Parathyroid adenoma (tissue), 2 donors: Measurements from ENCODE around the gene OR4D9.

ENCODE experiments used
- H2AFZ ChIP-seq: fragments of 300-600 bp; sonication (generic); one replicate; pipeline ENCODE4 v1.7.0; 2017; ENCODE audit warnings: antibody characterized with exemption, mild to moderate bottlenecking
- H3K27ac ChIP-seq: fragments of 300-600 bp; sonication (generic); one replicate; pipeline ENCODE4 v1.7.0; 2017
- H3K27me3 ChIP-seq: fragments of 300-600 bp; sonication (generic); one replicate; pipeline ENCODE4 v1.7.0; 2017; ENCODE audit warnings: low read length; ENCODE audit not compliant: control insufficient read depth, insufficient read depth
- H3K36me3 ChIP-seq: fragments of 300-600 bp; sonication (generic); one replicate; pipeline ENCODE4 v1.7.0; 2017; ENCODE audit warnings: low read length; ENCODE audit not compliant: control insufficient read depth, insufficient read depth
- H3K4me1 ChIP-seq: fragments of 300-600 bp; sonication (generic); one replicate; pipeline ENCODE4 v1.7.0; 2017; ENCODE audit warnings: control low read depth
- H3K4me2 ChIP-seq: fragments of 300-600 bp; sonication (generic); one replicate; pipeline ENCODE4 v1.7.0; 2017; ENCODE audit warnings: low read length
- H3K4me3 ChIP-seq: fragments of 300-600 bp; sonication (generic); one replicate; pipeline ENCODE4 v1.7.0; 2017; ENCODE audit warnings: low read depth, low read length
- H3K79me2 ChIP-seq: fragments of 300-600 bp; sonication (generic); one replicate; pipeline ENCODE4 v1.7.0; 2017; ENCODE audit warnings: control low read depth
- H3K9ac ChIP-seq: fragments of 300-600 bp; sonication (generic); one replicate; pipeline ENCODE4 v1.7.0; 2017; ENCODE audit warnings: mild to moderate bottlenecking
- H3K9me3 ChIP-seq: fragments of 300-600 bp; sonication (generic); one replicate; pipeline ENCODE4 v1.7.0; 2017; ENCODE audit warnings: low read length; ENCODE audit not compliant: control insufficient read depth
- TF ChIP-seq, protein P1 (sequence below): fragments of 300-600 bp; sonication (generic); IDR thresholded peaks from one replicate; pipeline ENCODE4 v1.7.0; 2017; ENCODE audit warnings: antibody characterized with exemption, mild to moderate bottlenecking
- donor health status: primary hyperparathyroidism.

OR4D9 gene

DNA sequence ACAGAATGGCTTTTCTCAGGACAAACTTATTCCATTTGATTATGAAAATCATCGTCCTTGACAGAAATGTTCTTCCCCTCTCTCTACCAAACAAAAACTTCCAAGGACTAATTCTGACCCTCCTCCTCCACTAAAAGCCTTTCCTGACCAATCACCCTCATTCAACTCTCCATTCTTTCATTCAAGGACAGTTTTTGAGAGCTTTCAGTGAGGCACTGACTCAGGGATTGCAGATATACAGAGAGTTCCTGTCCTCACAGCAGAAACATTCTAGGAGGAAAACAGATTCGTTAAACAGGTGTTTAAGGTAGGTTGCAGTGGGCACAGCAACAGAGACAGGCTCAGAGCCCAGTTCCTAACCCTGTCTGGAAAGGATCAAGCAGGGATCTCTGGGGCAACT lies 41.5 kb downstream of the OR4D9 start:
- Histone ChIP-seq H3K9ac (no peak overlapping the region), H3K4me1 (no peaks in the 10 kb centered on the region), H3K27me3 (no peaks in the 10 kb centered on the region), H3K36me3 (no peaks in the 10 kb centered on the region), H3K4me2 (no peak overlapping the region), H3K79me2 (no peaks in the 10 kb centered on the region), H3K4me3 (no peak overlapping the region), H3K9me3 (no peaks in the 10 kb centered on the region), H3K27ac (no peak overlapping the region), H2AFZ (no peak overlapping the region)
- TF ChIP-seq, protein P1, sequence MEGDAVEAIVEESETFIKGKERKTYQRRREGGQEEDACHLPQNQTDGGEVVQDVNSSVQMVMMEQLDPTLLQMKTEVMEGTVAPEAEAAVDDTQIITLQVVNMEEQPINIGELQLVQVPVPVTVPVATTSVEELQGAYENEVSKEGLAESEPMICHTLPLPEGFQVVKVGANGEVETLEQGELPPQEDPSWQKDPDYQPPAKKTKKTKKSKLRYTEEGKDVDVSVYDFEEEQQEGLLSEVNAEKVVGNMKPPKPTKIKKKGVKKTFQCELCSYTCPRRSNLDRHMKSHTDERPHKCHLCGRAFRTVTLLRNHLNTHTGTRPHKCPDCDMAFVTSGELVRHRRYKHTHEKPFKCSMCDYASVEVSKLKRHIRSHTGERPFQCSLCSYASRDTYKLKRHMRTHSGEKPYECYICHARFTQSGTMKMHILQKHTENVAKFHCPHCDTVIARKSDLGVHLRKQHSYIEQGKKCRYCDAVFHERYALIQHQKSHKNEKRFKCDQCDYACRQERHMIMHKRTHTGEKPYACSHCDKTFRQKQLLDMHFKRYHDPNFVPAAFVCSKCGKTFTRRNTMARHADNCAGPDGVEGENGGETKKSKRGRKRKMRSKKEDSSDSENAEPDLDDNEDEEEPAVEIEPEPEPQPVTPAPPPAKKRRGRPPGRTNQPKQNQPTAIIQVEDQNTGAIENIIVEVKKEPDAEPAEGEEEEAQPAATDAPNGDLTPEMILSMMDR = no peak

DNA sequence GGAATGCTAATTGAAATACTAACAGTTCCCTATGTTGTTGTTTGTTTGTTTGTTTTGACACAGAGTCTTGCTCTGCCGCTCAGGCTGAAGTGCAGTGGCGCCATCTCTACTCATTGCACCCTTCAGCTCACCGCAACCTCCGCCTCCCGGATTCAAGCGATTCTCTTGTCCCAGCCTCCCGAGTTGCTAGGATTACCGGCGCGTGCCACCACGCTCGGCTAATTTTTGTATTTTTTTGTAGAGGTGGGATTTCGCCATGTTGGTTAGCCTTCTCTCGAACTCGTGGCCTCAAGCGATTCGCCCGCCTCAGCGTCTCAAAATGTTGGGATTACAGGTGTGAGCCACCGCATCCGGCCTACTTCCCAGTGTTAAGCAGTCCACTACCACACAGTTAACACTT lies 42.0 kb downstream of the OR4D9 start:
- no peaks in the 10 kb centered on the region for H3K9me3 ChIP-seq
- H3K36me3 ChIP-seq = no peaks in the 10 kb centered on the region
- H3K27me3 ChIP-seq = no peaks in the 10 kb centered on the region
- TF ChIP-seq, protein P1 = no peak
- H3K9ac ChIP-seq = no peak overlapping the region
- no peak overlapping the region for H3K4me3 ChIP-seq
- H3K27ac ChIP-seq = no peak overlapping the region
- no peak overlapping the region for H2AFZ ChIP-seq
- no peaks in the 10 kb centered on the region for H3K79me2 ChIP-seq
- H3K4me1 ChIP-seq = no peaks in the 10 kb centered on the region
- no peak overlapping the region for H3K4me2 ChIP-seq

DNA sequence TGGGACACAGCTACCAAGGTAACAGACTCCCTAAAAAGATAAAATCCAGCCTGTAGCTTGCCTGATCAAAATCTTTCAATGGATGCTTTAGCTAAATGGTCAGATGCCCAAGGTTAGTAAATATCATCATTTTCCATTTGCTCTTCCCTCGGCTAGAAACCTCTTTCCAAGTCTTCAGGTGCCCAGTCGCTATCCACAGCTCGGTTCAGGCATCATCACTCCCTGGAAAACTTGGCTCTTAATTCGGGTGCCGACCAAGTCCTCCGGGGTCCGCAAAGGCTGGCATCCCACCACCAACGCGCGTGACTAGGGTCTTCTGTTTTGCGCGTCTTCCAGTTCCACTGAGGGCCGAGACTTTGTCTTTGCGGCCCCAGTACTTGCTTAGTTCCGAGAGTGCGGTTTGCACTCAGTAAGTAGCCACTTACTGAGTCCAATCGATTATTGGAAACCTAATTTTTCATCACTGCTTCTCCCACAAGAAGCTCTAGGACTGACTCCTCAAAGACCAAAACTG lies 44.3 kb downstream of the OR4D9 start:
- no peak overlapping the region for H3K27ac ChIP-seq
- H3K4me1 ChIP-seq = no peaks in the 10 kb centered on the region
- H3K79me2 ChIP-seq = no peaks in the 10 kb centered on the region
- H3K36me3 ChIP-seq = no peaks in the 10 kb centered on the region
- no peaks in the 10 kb centered on the region for H3K27me3 ChIP-seq
- no peak overlapping the region for H3K9ac ChIP-seq
- peak overlapping the region; percentile 60 for H2AFZ ChIP-seq
- TF ChIP-seq, protein P1 = no peak
- no peak overlapping the region for H3K4me2 ChIP-seq
- no peaks in the 10 kb centered on the region for H3K9me3 ChIP-seq
- no peak overlapping the region for H3K4me3 ChIP-seq

DNA sequence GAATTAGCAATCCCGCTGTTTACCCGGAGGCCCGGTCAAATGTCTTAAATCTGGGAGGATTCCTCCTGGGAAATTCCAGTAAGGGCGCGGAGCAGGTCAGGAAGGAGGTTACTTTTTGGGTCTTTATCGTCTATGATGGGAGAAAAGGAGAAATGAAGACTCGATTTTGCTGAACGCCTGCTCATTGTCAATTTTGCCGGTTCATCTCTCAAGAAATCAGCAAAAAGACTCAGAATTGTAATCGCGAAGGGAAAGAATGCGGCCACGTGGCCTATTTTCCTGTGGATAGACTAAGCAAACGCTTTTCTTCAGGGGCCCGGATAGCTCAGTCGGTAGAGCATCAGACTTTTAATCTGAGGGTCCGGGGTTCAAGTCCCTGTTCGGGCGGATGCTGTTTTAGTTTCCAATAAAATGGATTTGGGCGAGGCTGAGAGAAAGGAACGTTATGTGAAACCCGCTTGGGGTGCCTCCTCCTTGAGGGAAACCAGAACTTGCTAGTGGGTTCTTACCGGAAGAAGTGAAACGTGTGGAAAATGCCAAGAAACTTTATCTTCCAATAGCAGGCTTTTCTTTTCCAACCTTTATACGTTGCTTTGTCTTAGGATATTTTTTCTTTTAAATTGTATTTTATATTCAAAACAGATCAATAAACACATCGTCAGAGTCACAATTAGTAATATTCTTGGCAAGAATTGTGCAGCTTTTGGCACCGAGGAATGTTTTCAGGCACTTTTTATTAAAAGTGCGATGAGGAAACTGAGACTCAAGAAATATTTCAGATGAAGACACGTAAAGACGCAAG lies 45.0 kb downstream of the OR4D9 start:
- Histone ChIP-seq H3K4me2 (no peak overlapping the region), H3K4me1 (peaks cover 2% of the 10 kb centered on the region), H2AFZ (peak overlapping the region; percentile 60), H3K9ac (no peak overlapping the region), H3K36me3 (no peaks in the 10 kb centered on the region), H3K4me3 (no peak overlapping the region), H3K9me3 (no peaks in the 10 kb centered on the region), H3K27me3 (no peaks in the 10 kb centered on the region), H3K27ac (no peak overlapping the region), H3K79me2 (no peaks in the 10 kb centered on the region)
- TF ChIP-seq, protein P1 = no peak

DNA sequence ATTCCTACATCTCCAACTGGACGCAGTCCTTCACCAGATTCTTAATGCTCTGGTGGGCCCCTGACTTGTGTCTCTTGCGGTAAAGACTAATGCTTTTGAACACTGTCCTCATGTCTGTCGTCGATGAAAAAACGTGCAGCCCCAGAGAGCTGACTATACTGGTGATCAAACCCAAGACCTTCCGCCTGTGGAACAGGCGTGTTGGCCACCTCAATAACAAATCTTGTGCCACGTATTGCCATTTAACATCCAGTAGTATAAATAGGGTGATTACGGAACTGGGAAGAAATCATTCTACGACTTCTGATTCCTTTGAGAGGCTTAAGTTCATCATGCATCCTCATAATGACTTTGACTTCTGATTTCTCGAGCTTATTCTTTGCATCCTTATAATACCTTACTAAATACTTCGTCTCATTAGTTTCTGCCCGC lies 45.6 kb downstream of the OR4D9 start:
- H3K27ac ChIP-seq = no peak overlapping the region
- H3K4me2 ChIP-seq = no peak overlapping the region
- no peaks in the 10 kb centered on the region for H3K79me2 ChIP-seq
- H3K9me3 ChIP-seq = no peaks in the 10 kb centered on the region
- H3K9ac ChIP-seq = no peak overlapping the region
- H3K4me3 ChIP-seq = no peak overlapping the region
- H3K36me3 ChIP-seq = no peaks in the 10 kb centered on the region
- no peaks in the 10 kb centered on the region for H3K27me3 ChIP-seq
- no peak overlapping the region for H2AFZ ChIP-seq
- TF ChIP-seq, protein P1 = no peak
- peaks cover 2% of the 10 kb centered on the region for H3K4me1 ChIP-seq
